Measurements from ENCODE around the gene JMJD1C.

Gene JMJD1C

DNA sequence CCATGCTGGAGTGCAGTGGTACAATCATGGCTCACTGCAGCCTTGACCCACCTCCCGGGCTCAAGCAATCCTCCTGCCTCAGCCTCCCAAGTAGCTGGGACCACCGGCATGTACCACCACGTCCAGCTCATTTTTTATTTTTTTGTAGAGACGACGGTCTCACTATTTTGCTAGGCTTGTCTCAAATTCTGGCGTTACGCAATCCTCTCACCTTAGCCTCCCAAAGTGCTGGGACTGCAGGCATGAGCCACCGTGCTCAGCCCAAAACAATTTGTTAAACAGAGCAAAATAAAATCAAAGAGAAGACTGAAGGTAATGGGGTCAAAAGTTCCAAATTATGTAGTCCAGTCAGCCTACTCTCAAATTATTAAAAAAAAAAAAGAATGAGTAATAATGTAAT is 8.7 kb upstream of the JMJD1C start:
- Histone ChIP-seq H3K27ac (ENCODE audit: low read length, poor library complexity, severe bottlenecking) (no peak overlapping the region), H3K4me3 (ENCODE audit: insufficient read depth in 1 of 2, low read depth in 1 of 2, low read length in 2 of 2) (no peak overlapping the region), H4K91ac (ENCODE audit: low read length) (no peak overlapping the region), H2AFZ (ENCODE audit: low read depth, low read length) (no peak overlapping the region), H2BK15ac (ENCODE audit: low read depth, poor library complexity, severe bottlenecking) (no peak overlapping the region), H3K79me1 (replicated peaks; ENCODE audit: low read length, poor library complexity, severe bottlenecking) (peaks cover 11% of the 10 kb centered on the region), H2BK12ac (ENCODE audit: low read length in 2 of 2) (no peak overlapping the region), H3K14ac (ENCODE audit: low read length in 2 of 2) (no peak overlapping the region), H3K4me1 (ENCODE audit: control insufficient read depth, insufficient read depth, low read depth, low read length) (peaks cover 5% of the 10 kb centered on the region), H3K4ac (ENCODE audit: low read depth in 1 of 2, low read length in 2 of 2) (no peak overlapping the region), H4K8ac (ENCODE audit: low read length) (no peak overlapping the region), H2AK5ac (ENCODE audit: low read length, severe bottlenecking) (no peak overlapping the region), H3K9ac (ENCODE audit: low read length) (no peak overlapping the region), H3K23ac (ENCODE audit: low read length in 2 of 2) (no peak overlapping the region), H3K18ac (ENCODE audit: low read depth in 1 of 2, low read length in 2 of 2) (no peak overlapping the region), H3K9me3 (ENCODE audit: control insufficient read depth, low read length) (no peaks in the 10 kb centered on the region), H3K4me2 (ENCODE audit: low read length, poor library complexity, severe bottlenecking) (no peak overlapping the region), H2BK120ac (ENCODE audit: low read depth, low read length) (no peak overlapping the region), H2BK5ac (ENCODE audit: low read depth, low read length, poor library complexity, severe bottlenecking) (no peak overlapping the region), H3K36me3 (ENCODE audit: control insufficient read depth in 1 of 2, insufficient read depth in 2 of 2, low read depth in 1 of 2, low read length in 2 of 2) (no peaks in the 10 kb centered on the region), H3K27me3 (ENCODE audit: control insufficient read depth in 1 of 2, insufficient read depth in 1 of 2, low read length in 2 of 2) (no peaks in the 10 kb centered on the region)
- over 99% methylated on average over 7 of the region's 8 CpGs for WGBS
- DNase-seq, result no peak

DNA sequence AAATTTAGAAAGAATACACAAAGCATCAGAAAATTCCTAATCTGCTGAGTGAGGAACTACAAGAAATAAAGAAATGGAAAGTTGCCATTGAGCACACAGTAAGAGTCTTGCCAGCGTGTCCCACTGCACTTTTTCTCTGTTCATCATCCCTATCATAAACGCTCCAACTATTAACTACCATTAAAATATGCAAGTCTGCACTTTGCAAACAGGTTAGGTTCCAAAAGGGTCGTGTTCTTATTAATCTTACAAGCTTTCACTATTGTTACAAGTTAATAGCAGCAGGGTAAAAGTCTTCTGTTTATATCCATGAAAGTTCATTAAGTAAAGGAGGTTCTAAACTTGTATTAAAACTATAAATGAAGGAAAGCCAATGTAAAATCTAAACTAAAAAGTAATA is 5.2 kb upstream of the JMJD1C start:
- H2BK120ac ChIP-seq (ENCODE audit: low read depth, low read length), result no peak overlapping the region
- 100% methylated on average over 2 of the region's 3 CpGs for WGBS
- no peak overlapping the region for H4K91ac ChIP-seq (ENCODE audit: low read length)
- no peak overlapping the region for H3K4me2 ChIP-seq (ENCODE audit: low read length, poor library complexity, severe bottlenecking)
- no peak overlapping the region for H3K4me3 ChIP-seq (ENCODE audit: insufficient read depth in 1 of 2, low read depth in 1 of 2, low read length in 2 of 2)
- H2AFZ ChIP-seq (ENCODE audit: low read depth, low read length), result no peak overlapping the region
- H4K8ac ChIP-seq (ENCODE audit: low read length), result no peak overlapping the region
- no peak overlapping the region for H2BK5ac ChIP-seq (ENCODE audit: low read depth, low read length, poor library complexity, severe bottlenecking)
- DNase-seq, result no peak
- no peak overlapping the region for H3K9ac ChIP-seq (ENCODE audit: low read length)
- H3K4me1 ChIP-seq (ENCODE audit: control insufficient read depth, insufficient read depth, low read depth, low read length), result peaks cover 3% of the 10 kb centered on the region
- H2BK15ac ChIP-seq (ENCODE audit: low read depth, poor library complexity, severe bottlenecking), result no peak overlapping the region
- H3K79me1 ChIP-seq (replicated peaks; ENCODE audit: low read length, poor library complexity, severe bottlenecking), result peaks cover 8% of the 10 kb centered on the region
- H3K18ac ChIP-seq (ENCODE audit: low read depth in 1 of 2, low read length in 2 of 2), result no peak overlapping the region
- H2AK5ac ChIP-seq (ENCODE audit: low read length, severe bottlenecking), result no peak overlapping the region
- H3K27ac ChIP-seq (ENCODE audit: low read length, poor library complexity, severe bottlenecking), result no peak overlapping the region
- H2BK12ac ChIP-seq (ENCODE audit: low read length in 2 of 2), result no peak overlapping the region
- H3K23ac ChIP-seq (ENCODE audit: low read length in 2 of 2), result no peak overlapping the region
- no peak overlapping the region for H3K14ac ChIP-seq (ENCODE audit: low read length in 2 of 2)
- H3K9me3 ChIP-seq (ENCODE audit: control insufficient read depth, low read length), result no peaks in the 10 kb centered on the region
- H3K27me3 ChIP-seq (ENCODE audit: control insufficient read depth in 1 of 2, insufficient read depth in 1 of 2, low read length in 2 of 2), result no peaks in the 10 kb centered on the region
- H3K4ac ChIP-seq (ENCODE audit: low read depth in 1 of 2, low read length in 2 of 2), result no peak overlapping the region
- H3K36me3 ChIP-seq (ENCODE audit: control insufficient read depth in 1 of 2, insufficient read depth in 2 of 2, low read depth in 1 of 2, low read length in 2 of 2), result no peaks in the 10 kb centered on the region

DNA sequence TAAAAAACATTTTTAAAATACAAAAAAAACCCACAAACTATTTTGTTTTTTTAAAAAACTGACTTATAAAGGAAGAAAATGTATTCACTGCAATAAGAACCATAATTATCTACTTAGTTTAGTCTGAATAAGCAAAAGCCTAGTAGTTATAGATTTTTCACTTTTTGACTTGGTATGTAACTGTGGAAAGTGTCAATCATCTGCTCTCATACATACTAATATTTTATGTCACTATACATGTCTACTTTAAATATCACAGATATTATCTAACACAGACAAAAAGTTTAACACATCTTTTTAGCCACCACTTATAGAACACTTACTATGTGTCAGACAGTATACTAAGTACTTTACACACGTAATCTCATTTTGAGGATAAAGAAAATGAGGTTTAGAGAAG is 3.2 kb upstream of the JMJD1C start:
- Histone ChIP-seq H3K27me3 (ENCODE audit: control insufficient read depth in 1 of 2, insufficient read depth in 1 of 2, low read length in 2 of 2) (no peaks in the 10 kb centered on the region), H2AFZ (ENCODE audit: low read depth, low read length) (no peak overlapping the region), H2BK15ac (ENCODE audit: low read depth, poor library complexity, severe bottlenecking) (no peak overlapping the region), H3K4me2 (ENCODE audit: low read length, poor library complexity, severe bottlenecking) (no peak overlapping the region), H3K23ac (ENCODE audit: low read length in 2 of 2) (no peak overlapping the region), H3K4me3 (ENCODE audit: insufficient read depth in 1 of 2, low read depth in 1 of 2, low read length in 2 of 2) (no peak overlapping the region), H4K8ac (ENCODE audit: low read length) (no peak overlapping the region), H3K36me3 (ENCODE audit: control insufficient read depth in 1 of 2, insufficient read depth in 2 of 2, low read depth in 1 of 2, low read length in 2 of 2) (no peaks in the 10 kb centered on the region), H3K14ac (ENCODE audit: low read length in 2 of 2) (no peak overlapping the region), H3K18ac (ENCODE audit: low read depth in 1 of 2, low read length in 2 of 2) (no peak overlapping the region), H2AK5ac (ENCODE audit: low read length, severe bottlenecking) (no peak overlapping the region), H2BK5ac (ENCODE audit: low read depth, low read length, poor library complexity, severe bottlenecking) (no peak overlapping the region), H3K27ac (ENCODE audit: low read length, poor library complexity, severe bottlenecking) (no peak overlapping the region), H2BK12ac (ENCODE audit: low read length in 2 of 2) (no peak overlapping the region), H3K4ac (ENCODE audit: low read depth in 1 of 2, low read length in 2 of 2) (no peak overlapping the region), H2BK120ac (ENCODE audit: low read depth, low read length) (no peak overlapping the region), H3K9ac (ENCODE audit: low read length) (no peak overlapping the region), H3K4me1 (ENCODE audit: control insufficient read depth, insufficient read depth, low read depth, low read length) (peaks cover 1% of the 10 kb centered on the region), H3K9me3 (ENCODE audit: control insufficient read depth, low read length) (no peaks in the 10 kb centered on the region), H4K91ac (ENCODE audit: low read length) (no peak overlapping the region), H3K79me1 (replicated peaks; ENCODE audit: low read length, poor library complexity, severe bottlenecking) (peaks cover 6% of the 10 kb centered on the region)
- DNase-seq, result no peak
- WGBS, result no CpG with 5 or more reads among the region's 1 CpG

DNA sequence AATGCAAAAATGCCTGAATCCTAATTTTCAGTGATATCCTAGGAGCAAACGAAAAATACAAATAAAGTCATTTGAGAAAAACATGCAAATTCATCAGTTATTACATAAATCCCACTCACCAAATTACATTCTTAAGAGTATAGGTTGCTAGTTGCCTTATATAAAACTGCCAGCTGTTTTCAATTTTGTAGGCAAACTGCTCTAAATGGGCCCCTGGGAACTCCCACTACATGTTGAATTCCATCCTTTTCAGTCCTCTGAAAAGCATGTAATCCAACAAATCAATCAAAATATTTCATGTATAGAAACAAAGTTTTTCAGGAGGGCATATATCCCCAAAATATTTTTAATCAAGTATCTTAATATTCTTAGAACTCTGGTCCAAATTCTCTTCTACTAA is 2.1 kb upstream of the JMJD1C start:
- H3K27me3 ChIP-seq (ENCODE audit: control insufficient read depth in 1 of 2, insufficient read depth in 1 of 2, low read length in 2 of 2), result no peaks in the 10 kb centered on the region
- H3K36me3 ChIP-seq (ENCODE audit: control insufficient read depth in 1 of 2, insufficient read depth in 2 of 2, low read depth in 1 of 2, low read length in 2 of 2), result no peaks in the 10 kb centered on the region
- peaks cover 1% of the 10 kb centered on the region for H3K4me1 ChIP-seq (ENCODE audit: control insufficient read depth, insufficient read depth, low read depth, low read length)
- no peak overlapping the region for H2AK5ac ChIP-seq (ENCODE audit: low read length, severe bottlenecking)
- H3K9ac ChIP-seq (ENCODE audit: low read length), result no peak overlapping the region
- no peaks in the 10 kb centered on the region for H3K9me3 ChIP-seq (ENCODE audit: control insufficient read depth, low read length)
- no peak overlapping the region for H4K91ac ChIP-seq (ENCODE audit: low read length)
- no peak overlapping the region for H2BK15ac ChIP-seq (ENCODE audit: low read depth, poor library complexity, severe bottlenecking)
- no peak overlapping the region for H2BK12ac ChIP-seq (ENCODE audit: low read length in 2 of 2)
- H3K79me1 ChIP-seq (replicated peaks; ENCODE audit: low read length, poor library complexity, severe bottlenecking), result peaks cover 9% of the 10 kb centered on the region
- H3K14ac ChIP-seq (ENCODE audit: low read length in 2 of 2), result no peak overlapping the region
- H3K4me2 ChIP-seq (ENCODE audit: low read length, poor library complexity, severe bottlenecking), result no peak overlapping the region
- no peak overlapping the region for H4K8ac ChIP-seq (ENCODE audit: low read length)
- H3K27ac ChIP-seq (ENCODE audit: low read length, poor library complexity, severe bottlenecking), result no peak overlapping the region
- no peak for DNase-seq
- H3K23ac ChIP-seq (ENCODE audit: low read length in 2 of 2), result no peak overlapping the region
- no peak overlapping the region for H2BK120ac ChIP-seq (ENCODE audit: low read depth, low read length)
- no peak overlapping the region for H3K4me3 ChIP-seq (ENCODE audit: insufficient read depth in 1 of 2, low read depth in 1 of 2, low read length in 2 of 2)
- no peak overlapping the region for H2BK5ac ChIP-seq (ENCODE audit: low read depth, low read length, poor library complexity, severe bottlenecking)
- 100% methylated on average over 1 of the region's 1 CpG for WGBS
- no peak overlapping the region for H3K4ac ChIP-seq (ENCODE audit: low read depth in 1 of 2, low read length in 2 of 2)
- H3K18ac ChIP-seq (ENCODE audit: low read depth in 1 of 2, low read length in 2 of 2), result no peak overlapping the region
- H2AFZ ChIP-seq (ENCODE audit: low read depth, low read length), result no peak overlapping the region
